ENCODE measurements around the gene SOWAHB.

The SOWAHB gene, protein sequence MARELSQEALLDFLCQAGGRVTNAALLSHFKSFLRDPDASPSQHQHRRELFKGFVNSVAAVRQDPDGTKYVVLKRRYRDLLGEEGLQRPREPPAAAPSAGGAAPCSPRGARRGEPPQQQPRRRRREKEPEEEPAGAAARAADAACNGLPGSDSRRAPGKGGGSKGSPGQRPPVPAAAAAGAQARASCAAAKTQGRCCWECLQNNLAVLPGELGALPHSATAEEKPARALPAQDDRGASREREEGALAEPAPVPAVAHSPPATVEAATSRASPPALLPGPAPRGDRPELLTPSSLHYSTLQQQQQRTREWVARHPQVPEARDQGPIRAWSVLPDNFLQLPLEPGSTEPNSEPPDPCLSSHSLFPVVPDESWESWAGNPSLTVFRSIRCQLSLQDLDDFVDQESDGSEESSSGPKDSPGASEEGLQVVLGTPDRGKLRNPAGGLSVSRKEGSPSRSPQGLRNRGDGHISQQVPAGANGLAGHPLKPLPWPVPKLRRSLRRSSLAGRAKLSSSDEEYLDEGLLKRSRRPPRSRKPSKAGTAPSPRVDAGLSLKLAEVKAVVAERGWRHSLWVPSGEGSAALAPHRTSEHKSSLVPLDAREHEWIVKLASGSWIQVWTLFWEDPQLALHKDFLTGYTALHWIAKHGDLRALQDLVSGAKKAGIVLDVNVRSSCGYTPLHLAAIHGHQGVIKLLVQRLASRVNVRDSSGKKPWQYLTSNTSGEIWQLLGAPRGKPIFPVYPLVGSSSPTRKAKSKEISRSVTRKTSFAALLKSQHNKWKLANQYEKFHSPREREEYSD
- 0 to 0.13 (median 0) reads per million in 18 experiments for total RNA-seq

DNA sequence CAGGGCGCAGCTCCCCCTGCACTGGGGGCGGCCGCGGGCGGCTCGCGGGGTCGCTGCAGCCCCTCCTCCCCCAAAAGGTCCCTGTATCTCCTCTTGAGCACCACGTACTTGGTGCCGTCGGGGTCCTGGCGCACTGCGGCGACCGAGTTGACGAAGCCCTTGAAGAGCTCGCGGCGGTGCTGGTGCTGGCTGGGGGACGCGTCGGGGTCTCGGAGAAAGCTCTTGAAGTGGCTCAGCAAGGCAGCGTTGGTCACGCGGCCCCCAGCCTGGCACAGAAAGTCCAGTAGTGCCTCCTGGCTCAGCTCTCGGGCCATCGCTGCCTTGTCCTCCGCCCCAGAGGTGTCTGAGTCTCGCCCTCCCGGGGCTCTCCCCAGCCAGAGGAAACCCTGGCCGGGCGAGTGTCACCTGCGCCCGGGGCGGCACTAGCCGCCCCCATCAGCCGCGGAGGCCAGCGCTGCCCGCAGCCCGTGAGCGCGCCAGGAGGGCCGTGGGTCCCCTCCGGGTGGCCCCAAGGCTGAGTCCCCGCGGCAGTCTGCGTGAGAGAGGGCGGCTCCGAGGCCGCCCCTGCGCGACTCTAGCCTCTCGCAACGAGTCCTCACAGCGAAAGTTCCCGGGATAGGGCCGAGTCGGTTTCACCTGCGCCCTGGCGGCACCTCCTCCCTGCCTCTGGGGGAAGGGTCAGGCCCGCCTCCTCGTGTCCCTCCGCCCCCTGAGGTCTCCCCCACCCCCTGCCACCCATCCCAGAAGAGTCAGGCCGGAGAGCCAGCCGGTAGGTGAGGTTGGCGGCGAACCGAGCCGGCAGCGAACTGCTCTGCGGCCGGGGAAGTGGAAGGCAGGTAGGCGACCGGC, at the start of gene SOWAHB:
Gene SOWAHB, minus strand, starts transcription at position 609 of the 849 bp plus-strand sequence. Its CDS starts 295 bp downstream, at position 314.
- DNase-seq = no peak

DNA sequence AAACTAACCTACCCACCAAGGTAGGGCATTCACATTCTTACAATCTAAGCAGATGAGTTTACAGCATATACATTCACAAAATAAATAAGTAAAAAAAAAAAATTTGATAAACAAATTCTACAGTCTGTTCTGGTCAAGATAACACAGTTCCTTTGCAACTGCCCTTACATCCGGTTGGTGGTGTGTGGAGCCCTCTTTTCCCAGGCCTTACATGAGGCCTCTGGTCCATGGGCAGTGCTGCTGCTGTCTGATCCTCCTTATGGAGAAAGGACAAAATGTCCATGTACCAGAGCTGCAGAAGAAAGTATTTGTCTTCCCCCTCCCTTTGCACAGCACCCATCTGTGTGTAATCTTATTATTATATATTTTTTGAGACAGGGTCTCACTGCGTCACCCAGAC, 49.4 kb upstream of the SOWAHB start:
- no peak for DNase-seq

DNA sequence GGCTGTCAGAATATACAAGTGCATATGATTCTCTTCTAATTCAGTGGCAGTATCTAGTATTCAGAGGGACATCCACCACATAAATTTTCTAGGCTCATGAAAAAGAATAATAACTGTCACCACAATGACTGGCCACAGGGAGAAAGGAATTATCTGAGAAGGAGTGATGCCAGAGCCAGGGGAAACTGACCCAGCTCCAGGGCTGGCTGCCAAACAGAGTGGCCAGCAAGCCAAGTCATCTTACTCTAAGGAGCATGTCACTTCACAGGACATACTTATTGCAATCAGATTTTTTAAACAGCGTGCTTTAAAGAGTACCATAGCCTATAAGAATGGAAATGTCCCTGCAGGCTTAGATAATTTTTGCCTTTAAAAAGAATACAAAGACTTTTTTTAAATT, 45.8 kb upstream of the SOWAHB start:
- DNase-seq = no peak

DNA sequence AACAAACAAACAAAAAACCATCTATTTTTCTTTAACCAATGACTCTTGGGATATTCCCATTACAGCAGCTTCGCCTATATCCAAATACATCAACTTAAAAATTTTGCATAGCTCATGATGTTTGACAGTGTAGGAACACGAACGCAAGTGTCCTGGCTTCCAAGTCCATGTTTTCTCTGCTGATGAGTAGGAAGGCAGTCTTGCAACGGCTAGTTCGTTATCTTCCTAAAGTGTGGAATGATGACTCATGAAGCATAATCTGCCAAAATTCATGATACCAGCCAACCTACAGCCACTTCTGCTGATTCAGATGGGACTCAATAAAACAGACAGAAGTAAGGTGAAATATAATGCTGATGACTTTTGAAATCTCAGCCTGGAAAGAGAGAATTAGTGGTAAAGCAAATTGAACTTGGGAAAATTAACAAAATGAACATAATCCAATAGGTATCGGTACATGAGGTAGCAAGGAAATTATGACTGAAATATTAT, 45.2 kb upstream of the SOWAHB start:
- no peak for DNase-seq

DNA sequence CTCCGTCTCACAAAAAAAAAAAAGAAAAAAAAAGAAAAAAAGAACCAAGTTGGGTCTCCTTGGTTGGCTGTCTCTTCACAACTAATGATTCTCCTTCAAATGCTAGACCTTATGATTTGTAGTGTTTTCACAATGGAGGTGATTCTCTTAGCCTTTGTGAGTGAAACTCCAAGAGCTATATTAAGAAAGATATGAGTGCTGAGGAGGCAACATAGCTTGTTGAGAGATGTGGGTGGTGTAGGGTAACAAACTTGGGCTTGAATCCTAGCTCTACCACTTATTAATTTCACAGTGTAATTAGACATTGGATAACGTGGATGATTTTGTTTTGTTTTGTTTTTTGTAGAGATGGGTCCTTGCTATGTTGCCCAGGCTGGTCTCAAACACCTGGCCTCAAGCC, 41.2 kb upstream of the SOWAHB start:
- no peak for DNase-seq

- DNase-seq = no peak
Measured at GRCh38 chr4:76931576-76932276, 33.8 kb upstream of the SOWAHB start.

GRCh38 chr4:76931087-76931486, 33.1 kb upstream of the SOWAHB start:
- no peak for DNase-seq

DNA sequence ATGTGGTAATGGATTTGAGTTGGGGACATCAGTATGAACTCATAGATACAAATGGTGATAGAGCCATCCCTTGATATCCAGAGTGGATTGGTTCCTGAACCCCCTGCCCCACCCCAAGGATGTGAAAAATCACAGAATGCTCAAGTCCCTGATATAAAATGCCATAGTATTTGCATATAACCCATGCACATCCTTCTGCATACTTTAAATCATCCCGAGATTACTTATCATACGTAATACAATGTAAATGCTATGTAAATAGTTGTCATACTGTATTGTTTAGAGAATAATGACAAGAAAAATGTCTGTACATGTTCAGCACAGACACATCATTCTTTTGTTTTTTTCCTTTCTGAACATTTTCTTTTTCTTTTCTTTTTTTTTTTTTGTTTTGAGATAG, 32.7 kb upstream of the SOWAHB start:
- no peak for DNase-seq

DNA sequence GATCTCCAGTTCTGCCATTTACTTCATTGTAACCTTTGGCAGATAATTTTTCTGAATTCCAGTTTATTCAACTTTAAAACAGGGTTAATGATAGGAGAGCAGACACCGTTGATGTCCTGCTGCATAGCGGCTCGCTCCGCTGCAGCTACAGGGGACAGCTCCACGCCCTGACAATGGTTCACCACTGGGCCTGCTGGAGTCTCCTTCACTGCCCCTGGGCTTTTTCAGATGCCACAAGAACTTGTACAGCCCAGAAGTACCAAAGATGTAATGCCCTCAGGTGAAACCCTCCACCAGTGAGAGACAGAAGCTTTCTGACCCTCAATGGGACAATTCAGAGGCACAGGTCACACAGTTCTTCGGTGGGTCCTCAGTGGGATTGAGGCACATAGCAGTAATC, 28.9 kb upstream of the SOWAHB start:
- no peak for DNase-seq

- no peak for DNase-seq
Measured at GRCh38 chr4:76923619-76924357, 25.8 kb upstream of the SOWAHB start.

DNA sequence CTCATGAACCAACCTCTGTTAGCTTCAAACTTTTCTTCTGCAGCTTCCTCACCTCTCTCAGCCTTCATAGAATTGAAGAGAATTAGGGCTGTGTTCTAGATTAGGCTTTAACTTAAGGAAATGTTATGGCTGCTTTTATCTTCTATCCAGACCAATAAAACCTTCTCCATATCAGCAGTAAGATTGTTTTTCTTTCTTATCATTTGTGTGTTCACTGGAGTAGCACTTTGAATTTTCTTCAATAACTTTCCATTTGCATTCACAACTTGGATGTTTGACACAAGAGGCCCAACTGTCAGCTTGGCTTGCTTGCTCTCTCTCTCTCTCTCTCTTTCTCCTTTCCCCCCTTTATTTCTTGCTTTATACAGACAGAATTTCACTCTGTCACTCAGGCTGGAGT, 22.8 kb upstream of the SOWAHB start:
- no peak for DNase-seq

- DNase-seq = no peak
Measured at GRCh38 chr4:76909711-76910110, 11.8 kb upstream of the SOWAHB start.

DNA sequence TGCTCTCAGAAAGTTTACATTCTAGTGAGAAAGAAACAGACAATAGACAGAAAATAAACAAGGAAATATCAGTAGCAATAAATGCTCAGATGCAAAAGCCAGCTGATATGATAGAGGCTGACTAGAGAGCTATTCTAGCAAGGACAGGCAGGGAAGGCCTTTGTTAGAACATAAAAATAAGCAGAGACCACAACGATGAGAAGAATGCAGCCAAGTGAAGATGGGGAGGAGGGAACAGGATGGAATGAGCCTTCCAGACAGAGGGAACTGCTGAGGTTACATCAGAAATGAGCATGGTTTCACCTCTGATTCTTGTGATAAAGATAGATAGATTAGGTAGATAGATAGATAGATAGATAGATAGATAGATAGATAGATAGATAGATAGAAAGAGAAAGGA, 7.6 kb upstream of the SOWAHB start:
- no peak for DNase-seq

GRCh38 chr4:76904646-76905190, 6.8 kb upstream of the SOWAHB start:
- no peak for DNase-seq

DNA sequence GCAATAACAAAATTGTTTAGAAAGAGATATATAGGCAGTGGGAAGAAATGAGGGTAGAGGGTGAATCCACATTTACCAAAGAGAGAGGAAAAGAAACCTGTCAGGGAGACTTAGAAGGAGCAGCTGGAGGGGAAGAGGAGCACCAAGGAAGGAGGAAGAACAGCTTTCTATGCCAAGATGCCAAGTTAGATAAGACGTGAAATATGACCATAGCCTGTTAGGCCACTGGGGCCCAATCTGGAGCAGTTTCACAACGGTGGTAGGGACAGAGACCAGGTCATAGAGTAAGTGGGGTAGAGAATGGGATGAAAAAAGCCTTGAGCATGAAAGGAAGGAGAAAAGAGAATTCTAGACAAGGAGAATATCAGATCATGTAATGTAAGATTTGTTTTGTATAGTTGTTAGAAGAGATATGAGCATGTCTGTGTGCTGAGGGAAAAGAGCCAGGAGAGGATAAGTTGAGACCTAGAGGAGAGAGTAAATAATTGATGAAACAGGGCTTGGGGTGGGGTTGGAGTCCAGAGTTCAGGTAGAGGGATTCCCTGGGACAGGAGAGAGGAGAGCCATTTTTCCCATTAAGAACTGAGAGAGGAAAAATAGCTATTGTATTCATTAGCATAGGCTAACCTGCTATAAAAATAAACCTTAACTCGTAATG, 4.4 kb upstream of the SOWAHB start:
- DNase-seq = no peak

DNA sequence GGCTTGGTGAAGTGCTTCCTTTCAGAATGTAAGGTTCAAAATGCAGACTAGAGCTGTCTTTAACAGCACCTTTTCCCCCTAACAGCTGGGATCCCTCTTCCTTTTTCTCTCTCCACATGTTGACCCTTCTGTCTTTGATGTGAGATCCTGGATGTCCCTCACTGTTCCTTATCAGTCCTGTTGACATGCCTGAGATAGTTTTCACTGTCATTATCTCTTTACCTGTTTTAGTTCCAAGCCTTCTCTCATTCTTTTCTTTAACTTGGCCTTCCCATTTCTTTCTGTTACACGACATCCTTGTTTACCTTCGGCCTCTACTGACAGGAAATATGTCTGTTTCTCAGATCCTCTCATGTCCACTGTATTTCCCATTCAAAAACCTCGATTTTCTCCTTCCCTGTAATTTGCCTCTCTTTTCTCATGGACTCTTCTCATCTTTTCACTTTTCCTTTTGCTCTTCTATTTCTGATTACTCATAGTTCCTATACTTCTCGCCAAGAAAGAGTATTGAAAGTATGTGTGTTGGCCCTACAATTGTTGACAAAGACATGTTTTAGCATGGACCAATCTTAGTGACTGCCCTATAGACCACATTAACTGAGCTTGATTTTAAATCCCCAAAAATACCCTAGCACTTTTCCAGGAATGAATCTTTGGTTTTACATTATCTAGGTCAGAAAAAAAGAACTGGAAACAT, 1.2 kb upstream of the SOWAHB start:
- no peak for DNase-seq

GRCh38 chr4:76898385-76898692, 395 bp upstream of the SOWAHB start:
- no peak for DNase-seq

DNA sequence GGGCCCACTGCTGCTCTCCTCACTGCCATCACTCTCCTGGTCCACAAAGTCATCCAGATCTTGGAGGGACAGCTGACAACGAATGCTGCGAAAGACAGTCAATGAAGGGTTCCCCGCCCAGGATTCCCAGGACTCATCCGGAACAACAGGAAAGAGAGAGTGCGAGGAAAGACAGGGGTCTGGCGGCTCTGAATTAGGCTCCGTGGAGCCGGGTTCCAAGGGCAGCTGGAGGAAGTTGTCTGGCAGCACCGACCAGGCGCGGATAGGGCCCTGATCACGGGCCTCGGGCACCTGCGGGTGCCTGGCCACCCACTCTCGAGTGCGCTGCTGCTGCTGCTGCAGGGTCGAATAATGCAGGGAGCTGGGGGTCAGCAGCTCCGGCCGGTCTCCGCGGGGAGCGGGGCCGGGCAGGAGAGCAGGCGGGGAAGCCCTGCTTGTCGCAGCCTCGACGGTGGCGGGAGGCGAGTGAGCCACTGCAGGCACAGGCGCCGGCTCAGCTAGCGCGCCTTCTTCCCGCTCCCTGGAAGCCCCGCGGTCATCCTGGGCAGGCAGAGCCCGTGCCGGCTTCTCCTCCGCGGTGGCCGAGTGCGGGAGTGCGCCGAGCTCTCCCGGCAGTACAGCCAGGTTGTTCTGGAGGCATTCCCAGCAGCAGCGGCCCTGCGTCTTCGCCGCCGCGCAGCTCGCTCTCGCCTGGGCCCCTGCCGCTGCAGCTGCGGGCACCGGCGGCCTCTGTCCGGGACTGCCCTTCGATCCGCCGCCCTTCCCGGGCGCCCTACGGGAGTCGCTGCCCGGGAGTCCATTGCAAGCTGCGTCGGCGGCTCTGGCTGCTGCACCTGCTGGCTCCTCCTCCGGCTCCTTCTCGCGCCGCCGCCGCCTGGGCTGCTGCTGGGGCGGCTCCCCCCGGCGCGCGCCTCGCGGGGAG, 1.1 kb downstream of the SOWAHB start:
- DNase-seq = no peak

DNA sequence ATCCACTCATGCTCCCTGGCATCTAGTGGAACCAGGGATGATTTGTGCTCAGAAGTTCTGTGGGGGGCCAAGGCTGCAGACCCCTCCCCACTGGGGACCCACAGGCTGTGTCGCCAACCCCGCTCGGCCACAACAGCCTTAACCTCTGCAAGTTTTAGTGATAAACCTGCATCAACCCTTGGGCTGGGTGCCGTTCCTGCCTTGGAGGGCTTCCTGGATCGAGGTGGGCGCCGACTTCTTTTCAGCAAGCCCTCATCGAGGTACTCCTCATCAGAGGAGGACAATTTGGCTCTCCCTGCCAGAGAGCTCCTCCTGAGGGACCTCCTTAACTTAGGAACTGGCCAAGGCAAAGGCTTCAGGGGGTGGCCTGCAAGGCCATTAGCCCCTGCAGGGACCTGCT, 1.9 kb downstream of the SOWAHB start:
- no peak for DNase-seq

Data from inflammatory macrophage (primary cell).